Inflammatory macrophage treated with lipopolysaccharide for 4 hours (primary cell): ENCODE results near the gene ABHD12.

Source experiments
- DNase-seq: peaks from one replicate; pipeline ENCODE4 v3.0.0-alpha.2; 2020

ABHD12 gene

GRCh38 chr20:25287631-25288290 is 102.9 kb downstream of the ABHD12 start:
- DNase-seq = no peak

GRCh38 chr20:25286917-25287316 is 103.7 kb downstream of the ABHD12 start:
- no peak for DNase-seq

DNA sequence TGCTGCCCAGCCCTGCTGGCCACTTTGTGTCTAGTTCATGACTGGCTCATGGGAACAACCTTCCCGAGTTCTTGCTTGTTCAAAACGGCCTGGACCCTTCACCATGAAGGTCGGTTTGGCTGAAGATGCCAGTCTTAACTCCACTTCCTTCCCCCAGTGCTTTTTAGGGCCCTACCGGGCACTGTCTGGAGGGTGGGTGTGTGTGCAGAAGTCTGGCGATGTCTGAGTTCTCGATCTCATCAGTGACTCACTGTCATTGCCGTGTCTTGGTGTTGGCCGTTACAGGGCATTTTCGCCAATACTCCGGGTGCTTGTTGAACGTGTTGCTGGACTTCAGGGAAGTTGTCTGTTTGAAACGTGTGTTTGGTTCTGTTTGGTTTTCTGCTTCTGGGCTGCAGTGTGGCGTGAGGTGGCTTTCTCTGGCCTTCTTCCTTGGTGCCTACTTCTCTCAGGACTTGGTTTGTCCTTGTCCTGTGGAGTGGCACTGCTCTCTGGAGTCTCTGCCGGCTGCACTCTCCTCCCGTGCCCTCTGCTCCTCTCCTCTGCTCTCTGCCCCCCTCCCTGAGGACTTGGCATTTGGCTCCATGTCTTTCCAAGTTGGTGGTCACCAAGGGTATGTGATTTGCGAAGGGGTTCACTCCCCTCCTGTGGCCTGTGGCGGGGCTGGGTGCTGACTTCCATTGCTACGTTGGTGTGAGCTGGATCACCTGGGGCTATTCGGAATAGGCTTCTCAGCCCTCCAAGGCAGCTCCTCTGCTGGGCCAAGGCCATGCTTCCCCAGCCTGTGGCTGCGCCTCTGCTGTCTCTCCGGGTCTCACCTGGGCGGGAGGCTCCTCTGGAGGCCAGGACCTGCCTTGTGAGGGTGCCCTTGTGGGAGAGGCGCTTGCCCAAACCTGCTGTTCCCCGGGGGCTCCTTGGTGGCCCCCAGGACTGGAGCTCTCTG is 104.5 kb downstream of the ABHD12 start:
- no peak for DNase-seq

DNA sequence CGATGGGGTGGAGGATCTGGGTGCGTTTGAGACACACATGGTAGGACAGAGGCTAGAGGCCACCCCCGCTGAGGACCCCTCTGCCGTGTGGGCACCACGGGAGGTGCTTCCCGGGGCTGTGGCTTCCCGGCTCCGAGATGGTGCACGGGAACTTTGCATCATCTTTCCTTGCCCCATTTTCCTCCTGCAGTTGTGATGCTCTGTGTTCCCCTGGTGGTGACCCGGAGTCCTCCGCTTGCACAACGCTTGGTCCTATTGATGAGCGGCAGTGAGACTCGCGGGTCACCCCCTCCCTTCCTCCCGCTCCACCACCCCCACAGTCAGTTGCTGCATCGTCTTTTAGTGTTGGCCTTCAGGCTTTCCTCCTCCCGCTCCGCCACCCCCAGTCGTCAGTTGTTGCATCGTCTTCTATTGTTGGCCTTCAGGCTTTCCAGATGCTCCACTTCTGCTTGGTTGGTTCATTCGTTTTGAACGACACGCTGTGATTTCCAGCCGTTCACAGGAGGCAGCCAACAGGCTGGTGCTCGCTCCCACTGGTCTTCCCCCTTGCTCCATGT is 105.5 kb downstream of the ABHD12 start:
- no peak for DNase-seq

DNA sequence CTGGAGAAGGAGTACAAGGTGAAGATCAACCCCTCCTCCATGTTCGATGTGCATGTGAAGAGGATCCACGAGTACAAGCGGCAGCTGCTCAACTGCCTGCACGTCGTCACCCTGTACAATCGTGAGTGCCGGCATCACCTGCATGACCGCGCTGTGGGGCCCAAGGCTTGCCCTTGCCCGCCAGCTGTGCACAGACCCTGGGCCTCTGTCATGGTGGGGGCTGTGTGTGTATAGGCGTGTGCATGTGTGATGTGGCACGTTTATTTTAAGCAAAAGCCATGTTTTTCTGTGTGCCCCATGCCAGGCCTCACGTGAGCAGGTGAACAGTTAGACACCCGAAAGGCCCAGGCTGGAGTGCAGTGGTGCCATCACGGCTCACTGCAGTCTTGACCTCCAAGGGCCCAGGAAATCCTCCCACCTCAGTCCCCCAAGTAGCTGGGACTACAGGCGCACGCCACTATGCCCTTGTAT is 106.5 kb downstream of the ABHD12 start:
- no peak for DNase-seq

DNA sequence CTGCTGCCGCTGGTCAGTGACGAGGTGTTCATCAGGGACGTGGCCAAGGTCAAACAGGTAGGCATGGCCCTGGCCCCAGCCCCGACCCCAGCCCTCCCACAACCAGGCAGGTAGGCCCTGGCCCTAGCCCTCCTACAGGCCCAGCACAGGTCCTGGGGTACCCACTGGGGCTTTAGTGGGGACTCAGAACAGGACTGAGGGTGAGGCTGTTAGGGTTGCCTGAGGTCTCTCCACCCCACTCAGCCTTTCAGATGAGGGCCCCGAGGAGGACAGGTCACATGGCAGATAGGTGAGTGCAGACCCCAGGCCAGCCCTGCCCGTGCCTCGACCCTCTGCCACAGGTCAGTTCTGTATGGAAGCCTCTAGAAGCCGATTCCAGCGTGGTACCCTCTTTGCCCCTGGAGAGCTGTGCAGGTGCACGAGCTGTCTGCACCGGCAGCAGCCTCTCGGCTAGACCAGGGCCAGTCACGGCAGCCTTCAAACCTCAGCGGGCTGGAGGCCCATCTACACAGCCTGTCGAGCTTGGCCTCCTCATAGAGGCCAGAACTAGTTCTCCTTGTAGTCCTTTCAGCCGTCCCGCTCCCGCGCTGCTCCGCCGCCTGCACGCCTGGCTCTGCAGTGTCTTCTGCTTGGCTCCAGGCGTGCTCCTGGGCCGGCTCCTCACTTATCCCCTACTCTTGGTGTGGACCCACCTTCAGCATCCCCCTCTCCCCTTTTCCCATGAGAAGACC is 107.2 kb downstream of the ABHD12 start:
- DNase-seq = no peak

DNA sequence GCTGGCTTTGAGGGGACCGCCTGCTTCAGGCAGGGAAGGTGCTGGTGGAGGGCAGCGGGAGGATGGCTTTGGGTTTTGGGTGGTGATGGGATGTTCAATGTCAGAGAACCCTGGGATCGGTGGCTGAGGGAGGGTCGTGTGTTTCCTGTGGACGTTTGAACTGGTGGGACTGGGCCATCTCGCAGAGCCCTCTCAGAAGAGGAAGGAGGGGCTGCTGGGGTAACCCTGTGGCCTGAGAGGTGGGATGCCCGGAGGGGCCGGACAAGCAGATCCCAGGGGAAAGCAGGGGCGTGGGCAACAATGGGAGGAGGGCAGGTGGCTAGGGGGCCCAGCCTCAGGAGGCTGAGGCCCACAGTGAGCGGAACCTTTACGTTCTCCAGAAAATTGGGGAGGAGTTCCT is 107.8 kb downstream of the ABHD12 start:
- no peak for DNase-seq

DNA sequence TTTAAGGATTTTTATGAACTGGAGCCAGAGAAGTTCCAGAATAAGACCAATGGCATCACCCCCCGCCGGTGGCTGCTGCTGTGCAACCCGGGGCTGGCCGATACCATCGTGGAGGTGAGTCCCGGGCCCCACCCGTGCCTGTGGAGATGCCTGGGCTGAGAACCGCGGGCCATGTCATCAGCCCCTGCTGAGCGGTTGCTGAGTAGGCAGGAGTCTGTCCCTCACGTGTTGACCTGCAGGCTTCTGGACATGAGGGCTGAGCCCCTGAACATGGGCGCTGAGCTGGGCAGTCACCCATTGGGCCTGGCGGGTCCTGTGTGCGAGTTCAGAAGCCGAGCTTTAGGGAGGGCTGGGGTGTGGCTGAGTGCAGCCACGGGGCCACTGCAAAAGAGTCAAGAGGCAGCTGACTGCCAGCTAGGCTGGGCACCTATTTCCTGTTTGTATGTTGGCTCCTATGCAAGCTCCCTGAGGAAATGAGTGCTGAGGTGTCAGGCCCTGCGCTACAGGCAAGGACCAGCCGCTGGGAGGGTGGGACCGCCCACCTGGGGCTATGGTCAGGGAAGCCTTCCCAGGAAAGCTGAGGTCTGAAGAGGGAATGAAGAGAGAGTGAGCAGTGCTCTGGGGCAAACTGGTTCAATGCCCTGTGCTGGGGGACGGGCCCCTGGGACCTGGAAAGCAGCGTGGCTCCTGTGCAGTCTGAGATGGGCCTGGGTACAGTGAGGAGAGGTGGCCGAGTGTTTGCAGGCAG is 108.4 kb downstream of the ABHD12 start:
- no peak for DNase-seq

- no peak for DNase-seq
Measured at GRCh38 chr20:25281541-25281991, 109.1 kb downstream of the ABHD12 start.

- no peak for DNase-seq
Measured at GRCh38 chr20:25280574-25281535, 109.8 kb downstream of the ABHD12 start.

- DNase-seq = no peak
Measured at GRCh38 chr20:25280051-25280573, 110.5 kb downstream of the ABHD12 start.

DNA sequence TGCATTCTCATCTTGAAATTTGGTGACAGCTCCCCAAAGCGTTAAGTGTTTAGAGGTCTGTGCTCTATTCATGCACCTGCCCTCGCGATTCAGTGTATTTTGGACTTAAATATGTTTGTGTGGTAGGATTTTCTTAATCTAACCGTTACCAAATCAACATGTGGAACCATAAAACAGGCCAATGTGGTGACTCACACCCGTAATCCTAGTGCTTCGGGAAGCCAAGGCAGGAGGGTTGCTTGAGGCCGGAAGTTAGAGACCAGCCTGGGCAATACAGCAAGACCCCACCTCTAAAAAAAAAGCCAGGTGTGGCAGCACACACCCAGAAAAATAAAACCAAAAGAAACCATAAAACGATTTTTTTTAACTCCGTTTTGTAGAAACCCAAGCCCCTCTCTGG is 111.2 kb downstream of the ABHD12 start:
- DNase-seq = no peak

- no peak for DNase-seq
Measured at GRCh38 chr20:25278636-25279361, 111.8 kb downstream of the ABHD12 start.

DNA sequence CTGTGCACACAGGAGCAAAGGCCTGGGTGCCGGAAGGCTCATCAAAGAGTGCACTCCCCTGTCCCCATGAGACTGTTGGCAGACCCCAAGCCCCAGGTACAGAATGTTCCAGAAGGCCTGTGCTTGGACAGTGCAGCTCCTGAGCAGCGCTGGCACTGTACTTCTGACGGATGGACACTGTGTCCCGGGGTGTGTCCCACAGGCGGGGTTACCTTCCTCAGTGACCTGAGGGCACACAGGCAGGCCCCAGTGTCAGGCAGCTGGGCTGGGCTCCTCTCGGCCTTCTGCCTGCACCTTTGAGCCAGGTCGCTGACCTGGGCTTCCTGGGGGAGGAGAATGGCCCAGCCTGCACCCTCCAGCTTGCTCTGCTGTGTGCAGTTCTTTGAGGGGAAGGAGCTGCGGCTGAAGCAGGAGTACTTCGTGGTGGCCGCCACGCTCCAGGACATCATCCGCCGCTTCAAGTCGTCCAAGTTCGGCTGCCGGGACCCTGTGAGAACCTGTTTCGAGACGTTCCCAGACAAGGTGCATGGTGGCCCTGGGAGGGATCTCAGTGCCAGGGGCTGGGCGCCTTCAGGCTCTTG is 112.6 kb downstream of the ABHD12 start:
- DNase-seq = no peak

DNA sequence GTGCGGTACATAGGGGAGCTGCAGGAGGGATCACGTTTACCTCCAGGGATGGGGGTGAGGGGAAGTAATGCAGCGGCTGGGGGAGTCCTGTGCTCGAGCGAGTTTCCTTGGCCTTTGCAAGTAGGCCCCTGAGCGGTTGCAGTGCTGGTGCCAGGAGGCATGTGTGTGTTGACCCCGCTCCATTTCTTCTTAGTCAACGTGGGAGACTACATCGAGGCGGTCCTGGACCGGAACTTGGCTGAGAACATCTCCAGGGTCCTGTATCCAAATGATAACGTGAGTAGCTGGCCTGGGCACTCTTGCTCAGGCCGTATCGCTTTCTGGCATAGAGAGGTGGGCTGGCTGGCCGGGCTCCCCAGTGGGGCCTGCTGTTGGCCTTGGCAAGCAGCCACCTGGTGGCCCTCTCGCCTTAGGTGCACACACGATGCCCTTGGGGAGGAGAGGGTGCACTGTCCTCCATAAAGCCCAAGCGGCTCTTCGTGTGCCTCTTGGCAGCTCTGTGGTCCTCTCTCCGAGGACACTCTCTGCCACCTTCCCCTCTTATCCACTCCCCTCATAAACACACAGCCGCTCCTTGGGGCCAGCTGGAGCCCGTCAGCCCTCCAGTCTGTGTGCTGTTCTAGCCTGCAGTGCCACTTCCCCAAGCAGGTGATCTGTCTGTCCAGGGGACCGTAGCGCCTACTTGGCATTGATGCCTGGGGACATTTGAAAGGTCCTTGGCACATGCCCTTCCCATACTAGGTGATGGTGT is 113.4 kb downstream of the ABHD12 start:
- DNase-seq = no peak

GRCh38 chr20:25276533-25277050 is 114.0 kb downstream of the ABHD12 start:
- DNase-seq = no peak

DNA sequence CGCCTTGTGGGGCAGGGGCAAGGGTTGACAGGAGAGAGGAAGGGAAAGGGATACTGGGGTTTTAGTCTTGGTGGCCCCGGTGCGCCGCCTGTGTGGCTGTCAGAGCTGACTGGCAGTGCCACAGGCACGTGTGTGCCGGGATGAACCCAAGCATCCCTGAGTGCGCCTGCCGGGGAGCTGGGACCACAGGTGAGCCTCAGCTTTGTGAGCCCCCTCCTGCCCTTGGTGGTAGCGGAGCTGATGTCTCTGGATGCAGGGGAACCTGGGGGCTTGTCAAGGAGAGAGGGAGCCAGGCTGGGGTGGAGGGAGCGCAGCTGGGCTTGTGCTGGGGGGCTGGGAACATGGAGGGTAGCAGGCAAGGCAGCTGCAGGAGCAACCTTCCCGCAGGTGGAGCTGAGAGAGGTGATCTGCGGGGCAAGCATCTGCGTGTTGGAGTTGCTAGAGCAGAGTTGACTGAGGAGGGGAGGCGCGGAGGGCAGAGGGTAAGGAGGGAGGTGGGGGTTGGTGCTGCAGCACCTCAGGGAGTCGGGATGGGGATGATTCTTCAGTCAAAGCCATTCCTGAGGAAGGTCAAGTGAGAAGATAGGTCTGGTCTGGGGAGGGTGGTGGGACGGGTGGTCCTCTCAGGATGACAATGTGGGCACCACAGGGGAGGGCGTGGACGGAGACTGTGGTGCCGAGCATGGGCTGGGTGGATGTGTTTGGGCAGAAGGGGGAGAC is 114.7 kb downstream of the ABHD12 start:
- DNase-seq = no peak
